GM12891 (cell line): Measurements from ENCODE around the gene BACH2.

Experiments
- POLR2A ChIP-seq: IDR thresholded peaks from 2 replicates; pipeline ENCODE4 v1.6.1; 2011; ENCODE audit warnings: low read depth, low read length, control low read depth
- POLR2AphosphoS5 ChIP-seq: IDR thresholded peaks from 2 replicates; pipeline ENCODE4 v1.6.1; 2011; ENCODE audit warnings: low read depth, low read length, control low read depth
- TAF1 ChIP-seq: IDR thresholded peaks from 2 replicates; pipeline ENCODE4 v1.6.1; 2011; ENCODE audit warnings: low read depth, low read length, control low read depth

GRCh38 chr6:89888871-89889270 lies 407.8 kb downstream of the BACH2 start:
- TF ChIP-seq POLR2A (no peak), TAF1 (no peak), POLR2AphosphoS5 (no peak)
